Measurements from ENCODE around the gene RIBC1. TPM values are rescaled to one million over a fixed set of nuclear protein-coding genes. Genes with fewer than 3 reads are reported as not detected.
"Not testable (repeated sequence)": the region's sequence is repeated elsewhere in the genome, so short reads cannot be mapped to it uniquely, and the experiment has no call there.

The RIBC1 gene
- total RNA-seq, 3 donors from 2014 or later: 0.43 to 0.94 (median 0.76) TPM

- Histone ChIP-seq H3K9me3 (no peaks in the 10 kb centered on the region), H3K36me3 (ENCODE audit: low read depth) (no peaks in the 10 kb centered on the region), H3K4me1 (ENCODE audit: low read depth) (no peaks in the 10 kb centered on the region), H3K4me3 (no peak overlapping the region)
- DNase-seq (peak in 1 of 3 donors; percentile 7), ATAC-seq (peak; percentile 79)
- intact Hi-C loops (cut with DNase I, micrococcal nuclease): no loop called here
- TF ChIP-seq CTCF (IDR thresholded peaks at IDR 0.05): no peak
Measured at GRCh38 chrX:53452812-53453211, 30.1 kb downstream of the RIBC1 start.

DNA sequence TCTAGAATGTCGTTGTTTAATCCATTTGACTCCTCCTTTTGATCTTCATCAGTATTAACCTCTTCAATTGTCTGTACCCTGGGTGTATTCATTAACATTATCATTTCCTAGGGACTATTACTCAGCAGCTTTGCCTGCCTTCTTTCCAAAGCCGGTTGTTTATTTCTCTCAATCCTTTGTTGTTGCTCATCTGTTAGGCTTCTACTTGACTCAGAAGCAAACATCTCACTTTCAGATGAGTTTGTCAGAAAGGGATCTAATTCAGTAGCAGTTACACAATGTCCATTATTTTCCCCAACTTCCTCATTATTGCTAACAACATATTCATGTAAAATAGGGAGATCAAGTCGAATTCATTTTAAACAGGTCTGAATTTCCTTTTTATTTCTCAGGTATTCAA is 33.6 kb downstream of the RIBC1 start:
- DNase-seq (no peak), ATAC-seq (no peak)
- Histone ChIP-seq H3K9me3 (no peaks in the 10 kb centered on the region), H3K36me3 (ENCODE audit: low read depth) (no peaks in the 10 kb centered on the region), H3K4me3 (no peak overlapping the region), H3K4me1 (ENCODE audit: low read depth) (no peaks in the 10 kb centered on the region)
- intact Hi-C loops (cut with DNase I, micrococcal nuclease): no loop called here
- no peak for TF ChIP-seq CTCF (IDR thresholded peaks at IDR 0.05)

DNA sequence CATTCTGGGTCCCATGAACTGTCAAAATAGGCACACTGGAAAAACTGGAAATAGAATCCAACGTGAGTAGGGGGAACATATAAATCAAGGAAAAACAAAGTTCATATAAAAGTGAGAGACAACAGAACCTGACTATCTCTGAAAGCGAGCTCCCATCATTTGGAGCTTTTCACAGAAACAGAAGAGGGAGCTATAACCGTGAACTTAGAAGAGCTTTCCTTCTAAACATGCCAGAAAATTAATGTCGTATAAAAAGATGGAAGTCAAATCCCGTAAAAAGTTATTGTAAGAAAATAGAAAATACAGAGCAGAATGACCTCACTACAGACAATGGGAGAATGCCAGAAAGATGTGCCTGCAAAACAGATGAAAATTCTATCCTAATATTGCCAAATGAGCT is 35.4 kb downstream of the RIBC1 start:
- intact Hi-C loops (cut with DNase I, micrococcal nuclease): no loop called here
- DNase-seq (no peak), ATAC-seq (no peak)
- no peaks in the 10 kb centered on the region for H3K36me3 ChIP-seq (ENCODE audit: low read depth)
- H3K4me3 ChIP-seq: no peak overlapping the region
- H3K9me3 ChIP-seq: no peaks in the 10 kb centered on the region
- no peak for TF ChIP-seq CTCF (IDR thresholded peaks at IDR 0.05)
- H3K4me1 ChIP-seq (ENCODE audit: low read depth): no peaks in the 10 kb centered on the region

DNA sequence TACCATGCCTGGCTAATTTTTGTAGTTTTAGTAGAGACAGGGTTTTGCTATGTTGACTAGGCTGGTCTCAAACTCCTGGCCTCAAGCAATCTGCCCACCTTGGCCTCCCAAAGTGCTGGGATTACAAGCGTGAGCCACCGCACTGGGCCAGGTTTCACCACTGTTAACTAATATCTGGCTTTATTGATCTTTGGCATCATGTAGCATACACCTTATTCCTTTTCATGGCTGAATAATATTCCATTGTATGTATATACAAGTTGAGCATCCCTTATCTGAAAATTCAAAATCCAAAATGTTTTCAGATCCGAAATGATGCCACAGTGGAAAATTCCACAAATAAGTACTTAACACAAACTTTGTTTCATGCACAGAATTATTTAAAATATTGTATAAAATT is 46.0 kb downstream of the RIBC1 start:
- H3K4me1 ChIP-seq (ENCODE audit: low read depth); H3K36me3 ChIP-seq (ENCODE audit: low read depth); H3K4me3 ChIP-seq; DNase-seq; ATAC-seq; intact Hi-C loops (cut with DNase I, micrococcal nuclease); H3K9me3 ChIP-seq: not testable (repeated sequence)

GRCh38 chrX:53471346-53471745 is 48.7 kb downstream of the RIBC1 start:
- DNase-seq (no peak), ATAC-seq (no peak)
- Histone ChIP-seq H3K9me3 (no peaks in the 10 kb centered on the region), H3K4me1 (ENCODE audit: low read depth) (no peaks in the 10 kb centered on the region), H3K36me3 (ENCODE audit: low read depth) (no peaks in the 10 kb centered on the region), H3K4me3 (no peak overlapping the region)
- intact Hi-C loops (cut with DNase I, micrococcal nuclease): no loop called here
- no peak for TF ChIP-seq CTCF (IDR thresholded peaks at IDR 0.05)

DNA sequence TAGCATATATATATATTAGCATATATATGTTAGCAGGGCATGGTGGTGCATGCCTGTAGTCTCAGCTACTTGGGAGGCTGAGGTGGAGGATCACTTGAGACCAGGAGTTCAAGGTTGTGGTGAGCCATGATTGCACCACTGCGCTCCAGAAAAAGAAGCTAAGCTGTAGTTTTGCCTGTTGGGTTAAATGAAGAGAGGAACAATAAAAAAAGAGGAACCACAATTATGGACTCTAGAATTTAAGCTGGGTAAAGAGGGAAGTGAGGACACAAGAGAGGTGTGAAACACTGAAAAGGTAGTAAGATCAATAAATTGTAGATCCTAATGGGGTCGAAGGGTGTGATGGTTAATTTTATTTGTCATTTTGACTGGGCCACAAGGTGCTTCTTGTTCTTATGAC is 52.0 kb downstream of the RIBC1 start:
- H3K4me3 ChIP-seq: no peak overlapping the region
- H3K9me3 ChIP-seq: no peaks in the 10 kb centered on the region
- no peaks in the 10 kb centered on the region for H3K4me1 ChIP-seq (ENCODE audit: low read depth)
- no peaks in the 10 kb centered on the region for H3K36me3 ChIP-seq (ENCODE audit: low read depth)
- no peak for TF ChIP-seq CTCF (IDR thresholded peaks at IDR 0.05)
- intact Hi-C loops (cut with DNase I, micrococcal nuclease): no loop called here
- no peak for ATAC-seq
- DNase-seq: no peak
